Measurements from ENCODE around the gene NAV3.
A peak's percentile ranks its signal among the peaks of the same experiment; 100 is the strongest.

The NAV3 gene

DNA sequence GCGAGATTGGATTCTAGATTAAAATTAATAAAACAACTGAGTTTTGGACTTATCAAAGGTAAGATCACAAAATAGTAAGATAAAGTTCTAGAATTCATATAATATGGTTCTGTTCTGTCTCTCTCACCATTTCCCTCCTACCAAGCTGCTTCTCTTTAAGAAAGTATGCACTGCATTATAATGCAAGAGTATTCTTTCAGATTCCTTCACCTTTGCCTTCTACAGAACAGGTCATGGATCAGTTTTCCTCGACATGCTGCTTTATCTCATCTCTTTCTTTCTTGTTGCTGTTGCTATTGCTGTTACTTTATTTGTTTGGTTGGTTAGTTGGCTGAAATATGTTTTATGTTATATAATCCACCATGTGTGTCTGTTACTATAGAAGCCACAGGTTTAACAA is 357.0 kb downstream of the NAV3 start:
- no peak for DNase-seq (ENCODE audit: low spot score)

DNA sequence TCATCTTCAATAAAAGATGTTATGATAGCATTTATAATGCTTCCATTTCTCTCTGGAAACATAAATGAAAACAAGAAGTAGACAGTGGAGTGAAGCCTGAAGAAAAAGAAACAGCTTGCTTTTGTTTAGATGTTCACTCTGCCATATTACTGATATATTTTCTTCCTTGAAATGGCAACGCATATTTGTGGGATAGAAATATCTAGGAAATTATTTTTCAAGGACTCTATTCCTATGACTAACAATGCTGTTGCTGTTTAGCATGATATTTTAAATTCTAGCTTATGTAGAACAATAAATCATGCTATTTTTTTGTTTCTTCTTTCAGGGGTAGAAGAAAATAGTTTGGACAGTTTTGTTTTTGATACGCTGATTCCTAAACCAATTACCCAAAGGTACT is 359.0 kb downstream of the NAV3 start:
- DNase-seq (ENCODE audit: low spot score): no peak

DNA sequence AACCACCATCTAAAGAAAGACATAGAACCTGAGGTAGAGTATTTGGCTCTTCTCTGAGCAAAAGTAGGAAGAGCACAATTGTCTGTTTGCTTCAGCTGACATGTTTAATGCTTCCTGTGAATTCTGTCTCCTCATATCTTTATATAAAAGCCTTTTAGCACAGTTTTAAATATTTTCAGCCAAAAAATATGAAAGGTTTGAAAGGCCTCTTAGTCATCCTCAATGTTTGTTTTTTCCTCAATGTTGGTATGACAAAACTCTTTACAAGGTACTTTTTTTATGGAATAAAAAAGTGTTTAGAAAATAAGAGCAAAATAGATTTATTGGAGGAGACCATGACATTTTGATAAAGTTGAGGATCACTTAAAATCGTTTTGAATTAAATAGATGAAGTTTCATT is 360.9 kb downstream of the NAV3 start:
- no peak for DNase-seq (ENCODE audit: low spot score)

DNA sequence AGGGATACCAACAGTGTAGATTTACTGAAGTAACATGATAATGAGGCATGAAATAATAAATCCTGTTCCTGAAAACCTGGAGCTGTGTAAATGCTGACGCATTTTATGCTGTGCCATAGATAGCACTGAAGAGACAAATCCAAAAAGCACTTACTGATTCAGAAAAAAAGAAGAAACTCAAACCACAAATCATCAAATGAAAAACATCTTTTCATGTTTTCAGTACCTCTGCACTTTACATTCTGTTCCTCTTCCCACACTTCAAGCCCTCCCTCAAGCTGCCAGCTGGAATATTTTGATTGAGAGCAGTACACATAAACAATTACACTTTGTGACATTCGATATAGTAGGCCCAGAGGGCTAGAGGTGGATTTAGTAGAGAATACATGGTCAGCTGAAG is 362.3 kb downstream of the NAV3 start:
- DNase-seq (ENCODE audit: low spot score): no peak

DNA sequence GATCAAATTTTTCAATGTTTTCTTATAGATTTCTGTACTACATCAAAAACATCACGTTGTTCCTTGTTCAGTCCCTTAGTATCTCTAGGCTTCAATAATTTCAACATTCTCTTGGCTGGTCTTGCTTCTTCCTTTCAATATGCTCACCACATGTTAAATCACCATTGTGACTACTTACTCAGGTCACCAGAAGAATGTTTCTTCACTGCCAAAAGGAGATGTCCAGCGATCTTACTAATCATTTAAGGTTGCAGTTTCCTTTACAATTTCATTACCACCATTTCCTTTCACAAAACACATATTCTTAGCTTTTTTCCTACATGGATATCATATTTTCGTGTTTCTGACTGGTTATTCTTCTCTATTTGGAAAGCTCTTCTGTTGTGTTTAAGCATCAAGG is 363.8 kb downstream of the NAV3 start:
- DNase-seq (ENCODE audit: low spot score): no peak

DNA sequence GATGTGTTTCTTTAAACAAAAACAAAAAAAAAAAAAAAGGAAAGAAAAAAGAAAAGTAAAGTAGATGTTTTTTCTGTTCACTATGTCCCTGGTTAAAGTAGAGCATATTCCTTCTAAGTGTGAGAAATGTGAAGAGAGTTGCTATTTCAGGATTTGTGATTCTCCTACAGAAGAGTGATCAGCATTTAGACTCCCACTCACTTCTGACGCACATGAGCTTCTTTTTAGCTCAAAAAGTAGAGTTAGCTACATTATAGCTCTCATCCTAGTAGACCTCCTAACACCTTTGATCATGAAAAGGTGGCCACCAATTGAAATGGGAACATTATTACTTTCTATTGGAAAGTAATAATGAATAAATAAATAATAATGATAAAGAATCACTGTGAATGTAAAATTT is 368.2 kb downstream of the NAV3 start:
- no peak for DNase-seq (ENCODE audit: low spot score)

DNA sequence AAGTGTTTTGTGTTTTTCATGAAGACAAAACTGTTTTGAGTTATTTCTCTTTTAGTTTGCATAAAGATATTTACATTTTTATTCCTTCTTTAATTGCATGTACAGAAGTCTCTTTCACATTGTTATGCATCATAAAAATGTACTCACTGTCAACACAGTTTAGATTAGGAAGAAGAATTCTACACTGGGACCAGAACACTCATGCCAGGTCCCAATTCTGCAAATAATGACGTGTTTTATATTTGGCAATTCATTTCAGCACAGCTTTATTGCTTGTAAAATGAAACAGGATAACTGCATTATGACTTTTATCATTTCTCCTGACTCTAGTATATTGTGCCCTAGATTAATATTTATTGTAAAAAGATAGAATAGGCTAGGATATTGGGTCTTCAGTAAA is 369.2 kb downstream of the NAV3 start:
- no peak for DNase-seq (ENCODE audit: low spot score)

DNA sequence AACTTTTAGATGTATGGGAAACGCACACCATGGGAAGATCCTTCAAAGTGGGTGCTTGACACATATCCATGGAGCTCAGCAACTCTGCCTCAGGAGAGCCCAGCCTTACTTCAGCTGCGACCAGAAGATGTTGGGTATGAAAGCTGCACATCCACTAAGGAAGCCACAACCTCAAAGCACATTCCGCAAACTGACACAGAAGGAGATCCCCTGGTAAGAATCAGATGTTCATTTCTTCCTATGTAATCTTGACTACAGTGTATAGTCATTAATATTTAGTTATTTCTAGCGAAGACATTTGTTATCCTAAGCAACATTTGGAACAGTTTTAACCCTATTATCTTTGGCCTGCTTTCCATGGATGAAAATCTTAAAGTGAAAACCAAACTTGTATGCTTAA is 374.2 kb downstream of the NAV3 start:
- DNase-seq (ENCODE audit: low spot score): no peak

DNA sequence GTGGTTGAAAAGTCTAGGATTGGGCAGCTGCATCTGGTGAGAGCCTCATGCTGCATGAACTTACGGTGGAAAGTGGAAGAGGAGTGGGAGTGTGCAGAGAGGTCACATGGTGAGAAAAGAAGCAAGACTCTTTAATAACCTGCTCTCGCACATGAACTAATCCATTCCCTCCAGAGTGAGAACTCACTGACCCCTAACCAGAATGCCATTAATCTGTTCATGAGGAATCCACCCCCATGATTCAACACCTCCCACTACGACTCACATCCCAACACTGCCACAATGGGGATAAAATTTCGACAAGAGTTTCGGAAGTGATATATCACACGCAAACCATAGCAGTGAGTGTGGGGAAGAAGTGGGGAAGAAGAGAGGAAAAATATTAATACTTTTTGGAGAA is 377.4 kb downstream of the NAV3 start:
- no peak for DNase-seq (ENCODE audit: low spot score)

DNA sequence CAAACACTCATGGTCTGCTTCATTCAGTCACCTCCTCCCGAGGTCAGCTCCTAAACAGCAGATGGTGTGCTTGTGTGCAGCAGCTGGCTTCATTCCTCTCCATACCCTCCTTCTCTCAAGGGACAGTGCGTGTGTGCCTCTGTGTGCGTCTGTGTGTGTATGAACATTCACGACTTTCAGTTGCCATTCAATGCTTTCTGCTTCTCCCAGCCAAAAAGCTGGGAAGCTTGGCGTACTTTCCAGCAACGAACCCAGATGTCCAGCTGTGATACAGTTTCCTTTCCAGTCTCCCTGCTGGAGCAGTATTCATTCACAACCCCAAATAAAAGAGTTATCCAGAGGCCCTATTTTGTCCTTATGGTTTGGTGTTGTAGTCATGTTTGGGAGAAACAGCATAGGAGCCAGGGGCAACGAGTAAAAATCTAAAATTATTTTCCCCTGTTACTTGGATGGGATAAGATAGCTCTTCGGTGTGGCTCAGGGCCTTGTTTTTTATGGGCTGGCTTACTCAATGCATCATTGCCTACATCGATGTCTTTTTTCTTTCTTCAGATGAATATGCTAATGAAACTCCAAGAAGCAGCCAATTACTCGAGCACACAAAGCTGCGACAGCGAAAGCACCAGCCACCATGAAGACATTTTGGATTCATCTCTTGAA is 379.3 kb downstream of the NAV3 start:
- peak; percentile 61 for DNase-seq (ENCODE audit: low spot score)

DNA sequence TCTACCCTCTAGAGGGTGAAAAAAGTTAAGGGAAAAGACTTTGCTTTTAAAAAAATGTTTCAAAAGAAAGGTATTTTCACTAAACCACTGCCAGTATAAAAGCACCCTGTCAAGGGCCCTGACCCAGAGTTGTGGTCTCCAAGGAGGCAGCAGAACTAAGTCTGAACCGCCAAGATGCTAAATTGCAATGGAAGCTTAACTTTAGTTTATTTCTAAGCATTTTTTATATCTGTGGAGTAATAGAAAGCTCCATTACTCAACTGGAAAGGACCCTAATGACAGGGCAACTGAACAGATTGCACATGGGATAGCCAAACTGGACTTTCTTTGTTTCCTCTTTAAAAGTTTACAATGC is 379.8 kb downstream of the NAV3 start:
- DNase-seq (ENCODE audit: low spot score): no peak

DNA sequence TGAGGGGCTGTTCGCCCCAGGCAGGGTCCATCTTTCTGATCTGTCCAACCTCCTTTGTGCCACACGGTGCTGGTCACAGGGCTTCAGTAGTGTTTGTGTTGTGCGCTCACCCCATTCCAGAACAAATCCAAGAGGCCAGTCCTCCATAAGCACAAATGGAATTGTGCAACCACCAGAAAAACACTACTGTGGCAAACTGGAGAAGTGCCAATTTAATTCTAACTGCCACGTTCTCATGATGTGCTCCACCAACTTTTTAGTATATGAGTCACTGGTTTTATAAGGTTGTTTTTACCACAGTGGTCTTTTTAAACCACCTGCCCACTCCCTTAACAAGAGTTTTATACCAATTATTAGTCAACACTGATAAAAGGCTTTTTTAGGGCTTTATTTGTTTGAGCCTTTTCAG is 380.2 kb downstream of the NAV3 start:
- DNase-seq (ENCODE audit: low spot score): no peak

DNA sequence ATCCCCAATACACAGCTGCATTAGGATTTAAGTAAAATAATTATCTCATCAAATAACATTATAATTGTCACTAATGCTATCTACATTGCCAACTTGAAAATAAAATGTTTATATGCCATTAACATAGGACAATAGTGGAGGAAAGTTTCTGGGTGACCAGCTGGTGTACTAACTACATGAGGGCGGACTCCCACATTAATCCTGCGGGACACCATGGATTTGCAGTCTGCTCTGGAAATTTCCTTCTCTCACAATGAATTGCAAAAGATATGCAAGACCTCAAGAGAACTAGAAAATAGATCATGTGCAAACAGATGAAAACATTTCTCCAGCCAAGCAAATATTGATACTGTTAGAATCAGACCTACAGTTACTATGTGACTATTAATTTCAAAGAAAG is 390.1 kb downstream of the NAV3 start:
- no peak for DNase-seq (ENCODE audit: low spot score)

DNA sequence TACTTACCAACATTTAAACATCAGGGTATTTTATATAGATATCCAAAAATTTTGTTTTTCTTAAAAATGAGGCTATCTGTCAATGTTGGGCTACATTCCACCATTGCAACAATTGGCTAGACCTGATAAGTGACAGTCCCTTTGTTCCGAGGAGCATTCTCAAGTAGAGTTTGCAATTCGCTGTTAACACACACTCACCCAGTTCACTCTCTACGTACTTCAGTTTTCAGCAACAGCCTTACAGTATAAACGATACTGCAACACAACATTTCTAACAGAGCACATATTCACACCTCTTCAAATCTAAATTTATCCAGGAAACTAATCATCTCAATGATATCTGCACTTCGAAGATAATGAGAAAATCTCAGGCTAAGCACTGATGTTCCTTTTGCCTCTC is 393.5 kb downstream of the NAV3 start:
- DNase-seq (ENCODE audit: low spot score): no peak

DNA sequence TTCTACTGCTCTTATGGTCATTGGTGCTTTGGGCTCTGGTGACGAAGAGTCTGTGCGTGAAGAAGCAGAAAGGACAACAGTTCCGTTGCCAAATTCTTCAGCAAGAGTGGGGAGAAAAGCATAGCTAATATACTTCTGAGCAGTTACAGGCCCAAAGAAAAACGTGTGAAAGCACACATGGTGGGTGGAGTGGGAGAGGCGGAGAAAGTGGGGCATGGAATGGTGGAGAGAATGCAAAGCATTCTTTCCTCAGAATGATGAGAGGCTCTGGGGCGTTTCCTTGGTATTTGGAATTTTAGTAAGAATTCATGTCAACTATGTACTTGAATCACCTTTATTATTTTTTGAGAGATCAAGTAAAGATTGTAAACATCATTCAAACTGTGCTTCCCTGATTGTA is 396.1 kb downstream of the NAV3 start:
- DNase-seq (ENCODE audit: low spot score): no peak

DNA sequence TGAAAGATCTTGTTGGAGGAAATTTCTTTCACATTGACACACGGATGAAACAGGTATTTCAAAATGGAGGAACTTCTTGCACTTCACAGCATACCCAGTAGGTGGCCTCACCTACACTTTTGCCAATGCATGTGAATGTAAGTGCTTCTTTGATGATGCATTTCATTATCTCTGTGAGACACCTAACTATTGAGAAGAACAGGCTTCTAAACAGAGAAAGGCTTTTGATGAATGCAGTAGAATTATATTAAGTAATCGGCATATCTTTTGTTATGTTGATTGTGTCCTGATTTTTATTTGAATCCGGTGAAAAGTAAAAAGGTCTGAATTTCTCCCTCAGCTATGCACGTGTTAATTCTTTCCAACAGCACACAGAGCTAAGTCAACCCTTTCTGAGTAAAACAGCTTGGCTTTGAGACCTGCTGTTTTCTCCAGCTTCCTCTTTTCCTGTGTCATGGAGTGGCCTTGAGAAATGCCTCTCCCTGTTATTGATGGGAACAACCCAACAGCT is 399.0 kb downstream of the NAV3 start:
- no peak for DNase-seq (ENCODE audit: low spot score)

DNA sequence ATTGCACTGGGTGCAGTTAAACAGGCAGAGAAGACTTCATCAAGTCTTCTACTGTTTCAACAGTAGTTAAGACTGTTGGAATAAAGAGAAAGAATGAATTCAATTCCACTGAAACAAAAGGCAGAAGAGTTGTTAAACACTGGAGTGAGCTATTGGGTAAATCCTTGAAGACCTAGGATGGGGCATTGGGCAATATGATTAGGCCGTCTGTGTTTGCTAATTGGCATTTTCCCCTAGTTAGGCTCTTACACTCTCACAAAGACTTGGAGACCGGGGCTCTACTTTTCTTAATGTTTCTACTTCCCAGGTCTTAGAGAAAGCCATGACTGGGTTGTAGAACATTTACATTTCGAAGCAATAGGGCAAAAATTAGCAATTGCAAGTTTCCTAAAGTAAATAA is 402.1 kb downstream of the NAV3 start:
- DNase-seq (ENCODE audit: low spot score): no peak

DNA sequence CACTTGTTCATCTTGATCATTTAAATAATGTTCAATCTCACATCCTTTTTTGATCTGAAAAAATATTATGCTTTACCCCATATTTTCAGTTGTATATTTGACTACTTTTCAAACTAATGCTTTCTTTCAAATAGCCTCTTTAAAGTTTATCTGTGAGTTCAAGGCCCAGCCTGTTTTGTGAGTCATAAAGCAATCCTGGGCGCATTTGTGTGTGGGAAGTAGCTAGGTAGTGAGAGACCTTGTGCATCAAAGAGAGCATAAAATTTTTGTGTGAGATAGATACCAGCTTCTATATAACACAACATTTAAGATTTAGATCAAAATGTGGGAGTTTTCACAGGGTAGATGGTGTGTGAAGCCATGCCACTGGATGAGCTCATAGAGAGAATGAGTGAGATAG is 405.6 kb downstream of the NAV3 start:
- DNase-seq (ENCODE audit: low spot score): no peak

DNA sequence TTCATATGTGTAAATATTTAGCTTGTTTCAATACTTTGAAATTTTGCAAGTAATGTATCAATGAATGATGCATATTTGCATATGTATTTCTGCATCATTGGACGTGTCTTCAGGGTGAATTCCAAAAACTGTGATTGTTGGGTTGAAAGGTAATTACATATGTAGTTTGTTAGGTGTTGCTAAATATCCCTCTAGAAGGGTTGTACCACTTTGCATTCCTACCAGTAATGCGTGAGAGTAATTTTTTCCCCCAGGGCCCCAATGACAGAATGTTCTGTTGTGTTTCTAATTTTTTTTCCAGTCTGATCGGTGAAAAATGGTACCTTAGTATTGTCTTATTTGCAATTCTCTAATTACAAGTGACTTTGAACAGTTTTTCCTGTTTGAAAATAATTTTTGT is 408.9 kb downstream of the NAV3 start:
- no peak for DNase-seq (ENCODE audit: low spot score)

DNA sequence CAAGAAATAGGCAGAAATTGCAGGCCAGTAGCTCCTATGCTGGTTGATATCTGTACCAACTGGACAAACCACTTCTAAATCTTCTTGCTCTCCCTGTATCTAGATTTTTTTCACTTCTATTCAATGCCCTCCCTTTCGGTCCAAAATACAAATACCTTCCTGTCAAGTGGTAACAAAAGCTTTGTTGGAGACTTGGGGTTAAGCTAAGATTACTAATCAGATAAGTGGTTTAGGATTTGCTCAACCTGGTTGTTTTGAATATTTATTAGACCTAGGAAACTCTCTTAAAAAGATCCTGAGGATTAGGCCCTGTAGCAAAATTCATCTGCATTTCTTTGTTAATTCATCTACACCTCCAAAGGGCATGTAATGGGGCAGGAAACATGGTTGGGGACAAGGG is 410.1 kb downstream of the NAV3 start:
- no peak for DNase-seq (ENCODE audit: low spot score)

DNA sequence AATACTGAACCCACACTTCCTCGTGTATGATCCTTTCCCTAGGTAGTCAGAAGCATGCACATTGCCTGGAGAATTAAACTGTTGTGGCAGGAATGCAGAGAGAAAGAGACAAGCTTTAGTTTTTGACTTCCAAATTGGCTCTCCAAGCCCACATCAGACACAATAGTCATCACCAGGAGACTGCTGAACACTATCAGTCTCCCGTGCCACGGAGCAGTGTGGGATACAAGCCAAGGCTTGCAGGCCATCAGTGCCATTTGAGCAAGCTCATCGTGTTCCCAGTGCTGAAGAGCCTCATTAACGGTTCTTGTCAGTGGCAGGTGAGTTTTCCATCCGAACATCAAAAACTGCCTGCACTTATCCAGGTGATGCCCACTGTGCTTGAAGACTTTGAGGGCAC is 410.8 kb downstream of the NAV3 start:
- DNase-seq (ENCODE audit: low spot score): no peak

DNA sequence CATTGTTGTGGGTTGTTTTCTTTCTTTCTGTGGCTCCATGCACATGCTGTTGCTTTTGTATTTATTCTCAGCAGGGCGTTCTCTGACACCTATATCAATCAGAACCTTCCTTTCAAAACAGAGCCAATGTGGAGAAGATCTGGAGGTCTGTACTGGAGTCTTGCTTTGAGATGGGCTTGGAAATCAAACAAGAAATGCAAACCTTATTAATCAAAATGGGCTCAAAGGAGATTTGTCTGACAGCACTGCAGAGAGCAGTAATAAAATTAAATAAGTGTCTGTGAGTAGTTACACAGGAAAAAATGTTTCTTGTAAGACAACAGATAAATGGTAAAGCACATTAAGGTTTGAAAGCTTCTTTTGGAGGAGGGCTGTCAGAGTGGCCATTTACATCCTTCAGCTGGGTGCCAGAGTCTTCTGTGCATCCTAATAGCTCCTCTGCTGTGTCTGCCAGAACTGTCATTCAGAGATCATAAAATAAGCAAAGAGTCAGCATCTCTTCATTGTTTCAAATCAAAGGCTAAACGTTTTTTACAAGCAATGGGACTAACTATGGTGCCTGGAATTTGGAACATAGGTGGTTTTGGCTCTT is 414.3 kb downstream of the NAV3 start:
- DNase-seq (ENCODE audit: low spot score): no peak

DNA sequence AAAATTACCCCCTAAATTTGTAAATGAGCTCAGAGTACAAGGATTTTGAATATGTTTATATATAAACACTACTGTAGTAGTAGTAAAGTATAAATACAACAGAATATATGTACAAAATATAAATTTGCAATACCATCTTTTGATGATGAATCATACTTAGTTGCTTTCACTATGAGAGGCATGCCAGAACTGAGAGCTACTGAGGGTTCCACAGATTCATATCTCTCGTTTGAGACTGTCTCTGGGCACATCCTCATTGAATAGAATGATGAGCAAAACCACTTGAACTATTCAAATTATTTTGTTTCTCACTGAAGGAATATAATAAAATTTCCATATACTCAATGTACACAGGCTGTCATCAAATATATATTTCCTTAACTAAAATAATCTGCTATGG is 417.6 kb downstream of the NAV3 start:
- no peak for DNase-seq (ENCODE audit: low spot score)

DNA sequence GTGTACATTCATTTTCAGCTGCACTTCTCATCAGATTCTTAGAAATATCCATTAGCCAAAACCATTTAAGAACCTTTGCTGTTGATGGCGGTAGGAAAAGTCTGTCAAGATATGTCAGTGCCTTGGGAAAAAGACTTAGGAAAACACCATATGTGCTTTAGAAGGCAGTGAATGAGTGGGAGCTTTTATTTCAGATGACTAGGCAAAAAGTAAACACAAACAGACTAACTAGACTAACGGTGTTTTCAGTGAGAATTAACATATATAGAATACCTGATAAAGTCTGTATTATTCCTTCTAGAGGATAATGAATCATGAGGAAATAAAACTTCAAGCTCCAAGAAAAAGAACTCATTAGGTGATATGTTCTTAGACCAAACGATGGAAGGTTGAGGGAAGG is 418.9 kb downstream of the NAV3 start:
- DNase-seq (ENCODE audit: low spot score): no peak
